Adrenal gland (tissue), 12 donors: ENCODE data around the gene CYBB. TPM values are rescaled to one million over a fixed set of nuclear protein-coding genes. Genes with fewer than 3 reads are reported as not detected.

ENCODE experiments used
- DNase-seq, 7 donors: peaks; one replicate each; pipeline ENCODE4 v3.0.0-alpha.2; 2019 to 2020
- H3K27ac ChIP-seq, 5 donors: fragments of 200-600 bp; sonication (generic) in 4 of 5; 1 replicate in 3 of 5; 2 replicates in 2 of 5; pipeline versions ENCODE4 v1.5.1 to v1.8.0; 2016 to 2020; ENCODE audit warnings: mild to moderate bottlenecking in 1 of 5
- H3K27me3 ChIP-seq: fragments of 200-600 bp; 2 replicates; pipeline ENCODE4 v1.8.0; 2021
- H3K36me3 ChIP-seq, 2 donors: fragments of 200-600 bp; replicated peaks in 1 of 2; 1 replicate in 1 of 2; 2 replicates in 1 of 2; pipeline versions ENCODE4 v1.5.1 to v1.8.0; 2018 to 2022
- H3K4me1 ChIP-seq, 2 donors: fragments of 200-600 bp; replicated peaks in 1 of 2; 1 replicate in 1 of 2; 2 replicates in 1 of 2; pipeline versions ENCODE4 v1.5.1 to v1.8.0; 2018 to 2021
- H3K4me3 ChIP-seq, 4 donors: fragments of 200-600 bp; sonication (generic) in 3 of 4; one replicate each; pipeline ENCODE4 v1.5.1; 2016 to 2018
- H3K9me3 ChIP-seq, 3 donors: fragments of 200-600 bp; sonication (generic) in 1 of 3; replicated peaks in 1 of 3; 1 replicate in 2 of 3; 2 replicates in 1 of 3; pipeline versions ENCODE4 v1.5.1 to v1.8.0; 2016 to 2021
- POLR2A ChIP-seq, 2 donors: fragments of 450-650 bp; IDR thresholded peaks; one replicate each; pipeline ENCODE4 v1.6.1; 2017; ENCODE audit warnings: antibody characterized with exemption in 2 of 2, mild to moderate bottlenecking in 2 of 2, moderate library complexity in 1 of 2
- WGBS, 4 donors: extraction: QIAGEN DNeasy Blood & Tissue Kit in 2 of 4; methylation state at CpG; one replicate each; pipeline versions ENCODE4 v1.1.5 to v1.1.7; 2013 to 2017; 5-methylcytosine and 5-hydroxymethylcytosine counted together
- intact Hi-C, 2 donors: fragments of 100-400 bp; cut with DNase I; formaldehyde crosslinking; loops; one replicate each; pipeline versions ENCODE4 v1.14.1 to v1.15.0; 2022 to 2023
- polyA plus RNA-seq, 3 donors: library from polyadenylated mRNA; stranded (reverse); fragments of 200-250 nt in 2 of 3; fragments of 350-450 nt in 1 of 3; fragmentation: Illumina TruSeq in 1 of 3; extraction: RNeasy Lipid Tissue Mini Kit (QIAGEN cat#74804) in 1 of 3; gene quantifications; one replicate each; pipeline ENCODE4 v1.2.3, GENCODE V29; 2013 to 2014
- total RNA-seq, 9 donors: library from RNA; depleted of rRNA in 4 of 9; stranded (reverse); fragments of >200 nt in 4 of 9; fragments of 120-200 nt in 1 of 9; fragmentation: NEBNext Ultra II Directional in 1 of 9; extraction: Animal tissue kit (Norgen Biotek cat#: 25700) in 1 of 9; gene quantifications; one replicate each; pipeline versions ENCODE4 v1.1.0 to v1.2.4, GENCODE V29; 2013 to 2023
- TF ChIP-seq, protein P1 (sequence below), 6 experiments: fragments of 450-650 bp in 4 of 6; fragments of 200-600 bp in 2 of 6; sonication (generic) in 1 of 6; IDR thresholded peaks; 1 replicate in 5 of 6; 2 replicates in 1 of 6; pipeline versions ENCODE4 v1.5.1 to v1.8.0; 2016 to 2021; ENCODE audit warnings: antibody characterized with exemption in 6 of 6, mild to moderate bottlenecking in 2 of 6, moderate library complexity in 1 of 6
- donor health status: healthy with polysubstance abuse.
- donor health status: Bipolar disorder and iron deficiency.
- donor health status: DM: yes; HTN: yes; CAD: no.
- donor health status: DM: no; HTN: no; CAD: no.
- donor health status: DM: no; HTN: no; CAD: no.
- donor health status: DM: yes; HTN: yes; CAD: no.

CYBB gene
- total and polyA plus RNA-seq, 12 donors: 5.5 to 153 (median 56.9) TPM

DNA sequence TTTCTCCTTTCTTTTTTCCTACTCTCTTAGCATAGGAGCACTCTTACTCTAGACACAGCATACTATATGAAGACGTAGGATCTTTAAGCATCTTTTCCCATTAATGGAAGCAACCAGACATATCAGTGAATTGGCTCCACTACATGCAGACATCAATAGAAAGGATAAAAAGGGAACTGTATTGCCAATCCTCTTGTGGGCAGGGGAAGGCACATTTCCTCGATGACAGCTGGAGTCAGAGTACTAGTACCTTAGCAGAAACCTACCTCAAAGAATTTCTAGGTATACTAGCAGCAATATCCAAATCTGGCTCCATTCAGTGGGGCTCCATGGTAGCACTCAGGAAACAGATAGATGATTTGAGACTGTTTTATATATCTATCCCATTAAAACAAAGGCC is 20.1 kb downstream of the CYBB start:
- WGBS, 4 donors: 45 to 70% (median 67%) methylated on average over 2 of the region's 2 CpGs
- intact Hi-C loops: no loop called here
- peaks cover 10% of the 10 kb centered on the region for H3K27me3 ChIP-seq
- no peak for DNase-seq
- TF ChIP-seq POLR2A (IDR thresholded peaks at IDR 0.05): no peak
- TF ChIP-seq, protein P1, sequence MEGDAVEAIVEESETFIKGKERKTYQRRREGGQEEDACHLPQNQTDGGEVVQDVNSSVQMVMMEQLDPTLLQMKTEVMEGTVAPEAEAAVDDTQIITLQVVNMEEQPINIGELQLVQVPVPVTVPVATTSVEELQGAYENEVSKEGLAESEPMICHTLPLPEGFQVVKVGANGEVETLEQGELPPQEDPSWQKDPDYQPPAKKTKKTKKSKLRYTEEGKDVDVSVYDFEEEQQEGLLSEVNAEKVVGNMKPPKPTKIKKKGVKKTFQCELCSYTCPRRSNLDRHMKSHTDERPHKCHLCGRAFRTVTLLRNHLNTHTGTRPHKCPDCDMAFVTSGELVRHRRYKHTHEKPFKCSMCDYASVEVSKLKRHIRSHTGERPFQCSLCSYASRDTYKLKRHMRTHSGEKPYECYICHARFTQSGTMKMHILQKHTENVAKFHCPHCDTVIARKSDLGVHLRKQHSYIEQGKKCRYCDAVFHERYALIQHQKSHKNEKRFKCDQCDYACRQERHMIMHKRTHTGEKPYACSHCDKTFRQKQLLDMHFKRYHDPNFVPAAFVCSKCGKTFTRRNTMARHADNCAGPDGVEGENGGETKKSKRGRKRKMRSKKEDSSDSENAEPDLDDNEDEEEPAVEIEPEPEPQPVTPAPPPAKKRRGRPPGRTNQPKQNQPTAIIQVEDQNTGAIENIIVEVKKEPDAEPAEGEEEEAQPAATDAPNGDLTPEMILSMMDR (IDR thresholded peaks at IDR 0.05): no peak
- no peak overlapping the region for H3K27ac ChIP-seq
- no peaks in the 10 kb centered on the region for H3K4me1 ChIP-seq
- H3K9me3 ChIP-seq: no peaks in the 10 kb centered on the region
- no peak overlapping the region for H3K4me3 ChIP-seq
- no peaks in the 10 kb centered on the region for H3K36me3 ChIP-seq

DNA sequence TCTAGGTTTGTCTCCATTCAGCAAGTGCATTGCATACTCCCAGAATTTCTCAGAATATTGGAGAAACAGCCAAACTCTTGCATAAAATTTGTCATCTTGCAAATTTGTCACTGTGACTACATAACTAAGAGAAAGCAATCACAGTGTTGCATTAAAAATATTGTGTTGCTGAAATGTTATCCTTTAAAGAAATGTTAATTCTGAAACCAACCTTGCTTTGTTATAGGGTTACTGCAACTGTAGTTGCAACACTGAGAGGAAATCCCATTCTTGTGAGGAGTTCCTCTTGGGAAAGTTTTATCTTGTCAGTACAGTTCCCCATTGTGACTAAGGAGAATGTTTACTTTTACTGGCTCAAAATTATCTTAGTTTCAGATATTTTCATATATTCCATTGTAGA is 20.9 kb downstream of the CYBB start:
- Histone ChIP-seq H3K27ac (no peak overlapping the region), H3K4me3 (no peak overlapping the region), H3K27me3 (peaks cover 10% of the 10 kb centered on the region), H3K4me1 (no peaks in the 10 kb centered on the region), H3K9me3 (no peaks in the 10 kb centered on the region), H3K36me3 (no peaks in the 10 kb centered on the region)
- intact Hi-C loops: no loop called here
- DNase-seq: no peak
- TF ChIP-seq, protein P1 (IDR thresholded peaks at IDR 0.05): no peak
- no peak for TF ChIP-seq POLR2A (IDR thresholded peaks at IDR 0.05)

DNA sequence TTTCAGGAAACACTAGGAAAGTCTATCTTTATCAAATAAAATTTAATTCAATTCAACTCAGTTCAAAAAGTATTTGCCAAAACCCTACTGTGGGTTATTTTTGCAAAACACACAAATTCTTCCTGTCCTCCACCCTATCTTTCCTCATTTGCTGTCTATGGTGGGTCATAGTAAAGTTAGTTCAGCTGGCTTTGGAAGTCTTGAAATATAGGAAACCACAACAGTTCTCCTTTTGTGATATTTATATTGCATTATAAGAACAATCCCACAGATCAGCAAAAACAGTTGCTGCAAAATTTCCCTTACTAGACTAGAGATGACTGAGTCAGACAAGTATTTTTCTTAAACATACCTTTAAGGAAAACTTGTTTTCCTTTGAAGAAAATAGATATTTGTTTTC is 22.2 kb downstream of the CYBB start:
- H3K27ac ChIP-seq: no peak overlapping the region
- peaks cover 10% of the 10 kb centered on the region for H3K27me3 ChIP-seq
- H3K36me3 ChIP-seq: no peaks in the 10 kb centered on the region
- H3K4me1 ChIP-seq: no peaks in the 10 kb centered on the region
- TF ChIP-seq POLR2A (IDR thresholded peaks at IDR 0.05): no peak
- TF ChIP-seq, protein P1 (IDR thresholded peaks at IDR 0.05): no peak
- no peak overlapping the region for H3K4me3 ChIP-seq
- intact Hi-C loops: no loop called here
- DNase-seq: no peak
- no peaks in the 10 kb centered on the region for H3K9me3 ChIP-seq

DNA sequence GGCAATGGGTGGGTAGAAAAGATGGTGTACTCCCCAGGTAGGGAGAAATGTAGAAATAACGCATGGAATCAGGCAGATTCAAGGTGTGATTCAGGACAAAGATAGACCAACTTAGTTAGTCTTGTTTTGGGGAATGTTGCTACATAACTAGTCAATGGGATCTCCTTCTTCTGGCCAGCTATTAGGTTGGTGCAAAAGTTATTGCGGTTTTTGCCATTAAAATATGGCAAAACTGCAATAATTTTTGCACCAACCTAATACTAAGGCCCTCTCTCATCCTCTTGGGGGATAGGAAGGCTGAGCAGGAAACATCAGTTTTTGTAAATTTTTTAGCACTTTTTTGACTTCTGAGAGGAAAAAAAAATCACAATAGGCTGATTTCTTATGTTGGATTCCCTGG is 23.2 kb downstream of the CYBB start:
- TF ChIP-seq, protein P1 (IDR thresholded peaks at IDR 0.05): no peak
- no peak for TF ChIP-seq POLR2A (IDR thresholded peaks at IDR 0.05)
- H3K36me3 ChIP-seq: no peaks in the 10 kb centered on the region
- H3K9me3 ChIP-seq: no peaks in the 10 kb centered on the region
- H3K27ac ChIP-seq: no peak overlapping the region
- no peak for DNase-seq
- H3K4me1 ChIP-seq: no peaks in the 10 kb centered on the region
- H3K27me3 ChIP-seq: peaks cover 10% of the 10 kb centered on the region
- intact Hi-C loops: no loop called here
- 24 to 96% (median 67%) methylated on average over 2 of the region's 2 CpGs for WGBS, 4 donors
- no peak overlapping the region for H3K4me3 ChIP-seq
